ENCODE data around the gene RAB40B. TPM values are rescaled to one million over a fixed set of nuclear protein-coding genes. Genes with fewer than 3 reads are reported as not detected.

RAB40B gene
- total RNA-seq, 3 donors from 2014 or later (not counting 1 experiment from before 2014, with no cell fraction given) = 3.7 to 7.3 (median 4.0) TPM

GRCh38 chr17:82668024-82668630 is 30.4 kb downstream of the RAB40B start:
- H3K9me3 Mint-ChIP-seq = no peaks in the 10 kb centered on the region
- intact Hi-C loops (cut with micrococcal nuclease) = loop anchor here (5.0 kb wide), 1 partner anchor 114 kb away; no protein-coding TSS in a partner anchor
- Histone ChIP-seq H3K27me3 (ENCODE audit: control insufficient read depth, insufficient read depth, low read length) (no peaks in the 10 kb centered on the region), H3K36me3 (ENCODE audit: control insufficient read depth, insufficient read depth, low read length) (no peaks in the 10 kb centered on the region), H3K27ac (ENCODE audit: low read length) (no peak overlapping the region), H3K4me1 (ENCODE audit: control insufficient read depth, insufficient read depth, low read length) (peaks cover 9% of the 10 kb centered on the region), H3K9me3 (ENCODE audit: control insufficient read depth, insufficient read depth, low read length) (no peaks in the 10 kb centered on the region), H3K4me3 (ENCODE audit: low read length) (no peak overlapping the region)
- peak overlapping the region in 1 of 2 donors; percentile 54 for H3K27ac Mint-ChIP-seq
- no peak for TF ChIP-seq CTCF (IDR thresholded peaks at IDR 0.05)
- no peaks in the 10 kb centered on the region for H3K27me3 Mint-ChIP-seq (ENCODE audit: low read depth in 2 of 2)
- WGBS (ENCODE audit: insufficient coverage) = 59% methylated on average over 16 of the region's 16 CpGs
- no peak overlapping the region for H3K4me3 Mint-ChIP-seq
- no peaks in the 10 kb centered on the region for H3K36me3 Mint-ChIP-seq
- DNase-seq (no peak), ATAC-seq (peak; percentile 11 to 24 (median 12))
- H3K4me1 Mint-ChIP-seq = peaks cover 6 to 21% of the 10 kb centered on the region in 2 donors

GRCh38 chr17:82667668-82668000 is 30.9 kb downstream of the RAB40B start:
- DNase-seq = no peak
- intact Hi-C loops (cut with micrococcal nuclease) = loop anchor here (5.0 kb wide), 1 partner anchor 115 kb away; no protein-coding TSS in a partner anchor
- Histone ChIP-seq H3K4me1 (ENCODE audit: control insufficient read depth, insufficient read depth, low read length) (peaks cover 9% of the 10 kb centered on the region), H3K36me3 (ENCODE audit: control insufficient read depth, insufficient read depth, low read length) (no peaks in the 10 kb centered on the region), H3K27me3 (ENCODE audit: control insufficient read depth, insufficient read depth, low read length) (no peaks in the 10 kb centered on the region), H3K9me3 (ENCODE audit: control insufficient read depth, insufficient read depth, low read length) (no peaks in the 10 kb centered on the region), H3K27ac (ENCODE audit: low read length) (no peak overlapping the region), H3K4me3 (ENCODE audit: low read length) (no peak overlapping the region)
- Mint-ChIP-seq H3K4me3 (no peak overlapping the region), H3K36me3 (no peaks in the 10 kb centered on the region), H3K27ac (no peak overlapping the region), H3K4me1 (peaks cover 6 to 21% of the 10 kb centered on the region in 2 donors), H3K27me3 (ENCODE audit: low read depth in 2 of 2) (no peaks in the 10 kb centered on the region), H3K9me3 (no peaks in the 10 kb centered on the region)
- no peak for ATAC-seq
- WGBS (ENCODE audit: insufficient coverage) = 95% methylated on average over 15 of the region's 15 CpGs
- TF ChIP-seq CTCF (IDR thresholded peaks at IDR 0.05) = no peak

- Histone ChIP-seq H3K36me3 (ENCODE audit: control insufficient read depth, insufficient read depth, low read length) (no peaks in the 10 kb centered on the region), H3K27ac (ENCODE audit: low read length) (no peak overlapping the region), H3K9me3 (ENCODE audit: control insufficient read depth, insufficient read depth, low read length) (no peaks in the 10 kb centered on the region), H3K4me3 (ENCODE audit: low read length) (no peak overlapping the region), H3K4me1 (ENCODE audit: control insufficient read depth, insufficient read depth, low read length) (peaks cover 9% of the 10 kb centered on the region), H3K27me3 (ENCODE audit: control insufficient read depth, insufficient read depth, low read length) (no peaks in the 10 kb centered on the region)
- no peak overlapping the region for H3K4me3 Mint-ChIP-seq
- no peak for ATAC-seq
- peaks cover 6 to 18% of the 10 kb centered on the region in 2 donors for H3K4me1 Mint-ChIP-seq
- H3K27ac Mint-ChIP-seq = no peak overlapping the region
- intact Hi-C loops (cut with micrococcal nuclease) = loop anchor here (5.0 kb wide), 1 partner anchor 115 kb away; no protein-coding TSS in a partner anchor
- H3K36me3 Mint-ChIP-seq = no peaks in the 10 kb centered on the region
- H3K9me3 Mint-ChIP-seq = no peaks in the 10 kb centered on the region
- no peak for DNase-seq
- no peak for TF ChIP-seq CTCF (IDR thresholded peaks at IDR 0.05)
- H3K27me3 Mint-ChIP-seq (ENCODE audit: low read depth in 2 of 2) = no peaks in the 10 kb centered on the region
- WGBS (ENCODE audit: insufficient coverage) = 92% methylated on average over 28 of the region's 28 CpGs
These were observed 31.4 kb downstream of the RAB40B start for GRCh38 chr17:82666931-82667667.
